H1 (cell line): ENCODE data around the gene NRK. TPM values are rescaled to one million over a fixed set of nuclear protein-coding genes. Genes with fewer than 3 reads are reported as not detected.

Experiments
- CTCF ChIA-PET: fragments of 300-600 bp; sonication (Branson Sonifier 250); formaldehyde crosslinking; loops from one replicate; lab custom pipeline; 2021; ENCODE audit not compliant: partially characterized antibody; lab: Charles Lee
- POLR2A ChIA-PET: fragments of 300-600 bp; sonication (Branson Sonifier 250); formaldehyde crosslinking; loops from one replicate; lab custom pipeline; 2021; ENCODE audit warnings: inconsistent platforms; ENCODE audit not compliant: partially characterized antibody; lab: Charles Lee
- DNase-seq, 2 experiments: peaks; one replicate each; pipeline versions ENCODE4 v3.0.0 to v3.0.0-alpha.2; 2010 to 2022; ENCODE audit warnings: low spot score in 2 of 2, low read depth in 1 of 2, mixed read lengths in 1 of 2
- FAIRE-seq: peaks from 2 replicates; lab custom pipeline; 2011; peaks lifted over from hg19 to GRCh38; lab: Jason Lieb, UNC
- H2AFZ ChIP-seq: 2 replicates; pipeline ENCODE4 v1.8.1; 2012; ENCODE audit warnings: low read length, inconsistent platforms
- H2AK5ac ChIP-seq: 2 replicates; pipeline ENCODE4 v1.6.1; 2013; ENCODE audit warnings: low read depth, low read length
- H2BK120ac ChIP-seq: replicated peaks from 2 replicates; pipeline ENCODE3; 2013; ENCODE audit warnings: low read depth, low read length, inconsistent platforms
- H2BK12ac ChIP-seq: 2 replicates; pipeline ENCODE4 v1.6.1; 2013; ENCODE audit warnings: low read depth, low read length
- H2BK15ac ChIP-seq: 2 replicates; pipeline ENCODE4 v1.6.1; 2013; ENCODE audit warnings: low read length
- H2BK20ac ChIP-seq: 2 replicates; pipeline ENCODE4 v1.6.1; 2013; ENCODE audit warnings: low read length
- H2BK5ac ChIP-seq: 2 replicates; pipeline ENCODE4 v1.6.1; 2013; ENCODE audit warnings: low read depth, low read length
- H3K14ac ChIP-seq: 2 replicates; pipeline ENCODE4 v1.6.1; 2013; ENCODE audit warnings: inconsistent platforms; ENCODE audit not compliant: insufficient read length
- H3K18ac ChIP-seq: 2 replicates; pipeline ENCODE4 v1.6.1; 2013; ENCODE audit warnings: low read length; ENCODE audit errors: extremely low read depth
- H3K23ac ChIP-seq: 2 replicates; pipeline ENCODE4 v1.6.1; 2013; ENCODE audit warnings: inconsistent platforms; ENCODE audit not compliant: insufficient read length
- H3K23me2 ChIP-seq: 2 replicates; pipeline ENCODE4 v1.6.1; 2013; ENCODE audit warnings: low read depth, low read length
- H3K27ac ChIP-seq: 2 replicates; pipeline ENCODE4 v1.6.1; 2011; ENCODE audit warnings: low read depth, low read length, inconsistent platforms
- H3K27me3 ChIP-seq, 4 experiments: replicated peaks in 1 of 4; 1 replicate in 1 of 4; 2 replicates in 3 of 4; pipeline versions ENCODE4 v1.6.1 to v1.8.1; 2011 to 2013; ENCODE audit warnings: low read length in 3 of 4, mild to moderate bottlenecking in 3 of 4, inconsistent platforms in 2 of 4, mixed read lengths in 2 of 4, moderate library complexity in 1 of 4; ENCODE audit not compliant: control insufficient read depth in 3 of 4, insufficient read depth in 3 of 4; ENCODE audit errors: extremely low read depth in 1 of 4
- H3K36me3 ChIP-seq, 4 experiments: 2 replicates each; pipeline versions ENCODE4 v1.6.1 to v1.8.1; 2011 to 2013; ENCODE audit warnings: mild to moderate bottlenecking in 4 of 4, low read length in 3 of 4, moderate library complexity in 2 of 4, control low read depth in 1 of 4, inconsistent platforms in 1 of 4; ENCODE audit not compliant: insufficient read depth in 4 of 4, control insufficient read depth in 2 of 4
- H3K4ac ChIP-seq: replicated peaks from 2 replicates; pipeline ENCODE3; 2013; ENCODE audit warnings: low read length, low read depth, mixed read lengths, inconsistent platforms; ENCODE audit not compliant: insufficient read length
- H3K4me1 ChIP-seq, 4 experiments: replicated peaks in 1 of 4; 1 replicate in 1 of 4; 2 replicates in 3 of 4; pipeline versions ENCODE4 v1.6.1 to v1.8.1; 2011 to 2013; ENCODE audit warnings: low read length in 3 of 4, inconsistent platforms in 2 of 4, mixed read lengths in 1 of 4; ENCODE audit not compliant: insufficient read depth in 4 of 4, control insufficient read depth in 3 of 4
- H3K4me2 ChIP-seq, 2 experiments: 2 replicates each; pipeline versions ENCODE4 v1.6.1 to v1.8.1; 2011 to 2013; ENCODE audit warnings: low read depth in 2 of 2, low read length in 2 of 2, control low read depth in 1 of 2, inconsistent platforms in 1 of 2, mild to moderate bottlenecking in 1 of 2; ENCODE audit not compliant: insufficient read depth in 1 of 2
- H3K4me3 ChIP-seq, 4 experiments: fragments of 200-600, 300-600 bp in 1 of 4; sonication (generic), shearing (Covaris generic), sonication (Bioruptor Twin) in 1 of 4; 2 replicates each; pipeline versions ENCODE4 v1.5.1 to v1.8.1; 2011 to 2016; ENCODE audit warnings: low read length in 4 of 4, low read depth in 3 of 4, control low read depth in 2 of 4, inconsistent platforms in 2 of 4, mild to moderate bottlenecking in 2 of 4, mixed read lengths in 1 of 4, moderate library complexity in 1 of 4; ENCODE audit not compliant: insufficient read depth in 2 of 4; ENCODE audit errors: extremely low read depth in 1 of 4
- H3K56ac ChIP-seq: replicated peaks from 2 replicates; pipeline ENCODE3; 2013; ENCODE audit warnings: low read depth, mild to moderate bottlenecking, mixed read lengths, low read length, inconsistent platforms; ENCODE audit not compliant: insufficient read length
- H3K79me1 ChIP-seq: 2 replicates; pipeline ENCODE4 v1.6.1; 2013; ENCODE audit warnings: low read depth, low read length, control low read depth
- H3K79me2 ChIP-seq, 2 experiments: 2 replicates each; pipeline versions ENCODE4 v1.6.1 to v1.8.1; 2012 to 2013; ENCODE audit warnings: low read length in 2 of 2, mild to moderate bottlenecking in 2 of 2, inconsistent platforms in 1 of 2; ENCODE audit not compliant: insufficient read depth in 2 of 2, control insufficient read depth in 1 of 2
- H3K9ac ChIP-seq, 4 experiments: replicated peaks in 1 of 4; 1 replicate in 1 of 4; 2 replicates in 3 of 4; pipeline versions ENCODE4 v1.6.1 to v1.8.1; 2011 to 2013; ENCODE audit warnings: low read depth in 3 of 4, low read length in 3 of 4, control low read depth in 2 of 4, mild to moderate bottlenecking in 2 of 4, moderate library complexity in 2 of 4, inconsistent platforms in 1 of 4; ENCODE audit errors: extremely low read depth in 1 of 4
- H3K9me3 ChIP-seq, 2 experiments: 2 replicates each; pipeline versions ENCODE4 v1.6.1 to v1.8.1; 2012 to 2013; ENCODE audit warnings: mild to moderate bottlenecking in 2 of 2, moderate library complexity in 2 of 2, control low read depth in 1 of 2, inconsistent platforms in 1 of 2, low read depth in 1 of 2, low read length in 1 of 2, mixed read lengths in 1 of 2; ENCODE audit not compliant: insufficient read depth in 2 of 2
- H4K20me1 ChIP-seq, 2 experiments: replicated peaks in 1 of 2; 2 replicates each; pipeline versions ENCODE3 to v1.8.1; 2011 to 2013; ENCODE audit warnings: inconsistent platforms in 2 of 2, low read length in 2 of 2, mild to moderate bottlenecking in 1 of 2; ENCODE audit not compliant: insufficient read depth in 2 of 2, control insufficient read depth in 1 of 2
- H4K5ac ChIP-seq: 2 replicates; pipeline ENCODE4 v1.6.1; 2013; ENCODE audit warnings: low read length, low read depth, mixed read lengths, inconsistent platforms; ENCODE audit not compliant: insufficient read length
- H4K8ac ChIP-seq: 2 replicates; pipeline ENCODE4 v1.8.0; 2013; ENCODE audit warnings: mild to moderate bottlenecking, moderate library complexity, low read length, inconsistent platforms; ENCODE audit not compliant: insufficient read depth; ENCODE audit errors: extremely low read depth
- H4K91ac ChIP-seq: replicated peaks from 2 replicates; pipeline ENCODE3; 2013; ENCODE audit warnings: low read length, mixed read lengths, inconsistent platforms; ENCODE audit not compliant: insufficient read length
- BACH1 ChIP-seq: IDR thresholded peaks from 2 replicates; pipeline ENCODE4 v1.6.1; 2012; ENCODE audit warnings: low read length, improper control_type of control experiment
- CBX8 ChIP-seq: fragments of 300-800, 300-1000 bp; sonication (generic); IDR thresholded peaks from 2 replicates; pipeline ENCODE4 v1.7.1; 2016; ENCODE audit warnings: low read depth, low read length, borderline replicate concordance
- EGR1 ChIP-seq: IDR thresholded peaks from 2 replicates; pipeline ENCODE4 v1.6.1; 2011; ENCODE audit warnings: low read depth, low read length, borderline replicate concordance
- KDM1A ChIP-seq: fragments of 200-600, 300-600 bp; sonication (generic); IDR thresholded peaks from 2 replicates; pipeline ENCODE4 v1.7.1; 2016; ENCODE audit warnings: mild to moderate bottlenecking, low read length, borderline replicate concordance
- NANOG ChIP-seq: IDR thresholded peaks from 2 replicates; pipeline ENCODE4 v1.6.1; 2011; ENCODE audit warnings: low read length, low read depth, mild to moderate bottlenecking, inconsistent platforms; ENCODE audit not compliant: insufficient read depth, poor library complexity, severe bottlenecking
- PHF8 ChIP-seq: fragments of 200-600 bp; sonication (generic); conservative IDR thresholded peaks from 2 replicates; pipeline ENCODE4 v1.7.1; 2012; ENCODE audit warnings: low read depth, mild to moderate bottlenecking, inconsistent platforms, low read length, moderate library complexity
- SP4 ChIP-seq: IDR thresholded peaks from 2 replicates; pipeline ENCODE4 v1.6.1; 2012; ENCODE audit warnings: low read length, inconsistent platforms
- TEAD4 ChIP-seq: IDR thresholded peaks from 2 replicates; pipeline ENCODE4 v1.6.1; 2012; ENCODE audit warnings: low read depth, low read length, inconsistent platforms, mixed read lengths
- WGBS, 2 experiments: shearing (Covaris generic) in 1 of 2; methylation state at CpG; one replicate each; pipeline versions ENCODE4 v1.1.6 to v1.1.7; 2013 to 2015; ENCODE audit warnings: low lambda C conversion rate in 2 of 2, mixed read lengths in 2 of 2, inconsistent platforms in 1 of 2, low coverage in 1 of 2, missing lambda C conversion rate in 1 of 2; ENCODE audit not compliant: insufficient replicate concordance in 2 of 2, insufficient coverage in 1 of 2, insufficient read length in 1 of 2; ENCODE audit errors: extremely low coverage in 1 of 2, missing lambda C conversion rate in 1 of 2; 5-methylcytosine and 5-hydroxymethylcytosine counted together
- polyA plus RNA-seq, 7 experiments: library from polyadenylated mRNA; depleted of rRNA in 3 of 7; stranded (reverse) in 5 of 7; unstranded in 2 of 7; fragments of >200 nt in 5 of 7; fragments of 200-250 nt in 2 of 7; gene quantifications; 1 replicate in 5 of 7; 2 replicates in 1 of 7; 4 replicates in 1 of 7; pipeline versions ENCODE4 v1.2.1 to v1.2.3, GENCODE V29; 2011 to 2013; ENCODE audit warnings: missing spikeins in 2 of 7, mixed read lengths in 2 of 7
- total RNA-seq: library from RNA; stranded (reverse); fragmentation: NEBNext Ultra II Directional; extraction: Animal tissue kit (Norgen Biotek cat#: 25700); gene quantifications from 2 replicates; pipeline ENCODE4 v1.2.1, GENCODE V29; 2021
- TF ChIP-seq, protein P1 (sequence below): IDR thresholded peaks from 2 replicates; pipeline ENCODE4 v1.6.1; 2011; ENCODE audit warnings: low read length, improper control_type of control experiment

Gene NRK
- total and polyA plus RNA-seq, 2 of the 8 experiments (the other 6 are each of a cell fraction or from before 2014, with no cell fraction given), result 0.86 to 8.3 TPM

DNA sequence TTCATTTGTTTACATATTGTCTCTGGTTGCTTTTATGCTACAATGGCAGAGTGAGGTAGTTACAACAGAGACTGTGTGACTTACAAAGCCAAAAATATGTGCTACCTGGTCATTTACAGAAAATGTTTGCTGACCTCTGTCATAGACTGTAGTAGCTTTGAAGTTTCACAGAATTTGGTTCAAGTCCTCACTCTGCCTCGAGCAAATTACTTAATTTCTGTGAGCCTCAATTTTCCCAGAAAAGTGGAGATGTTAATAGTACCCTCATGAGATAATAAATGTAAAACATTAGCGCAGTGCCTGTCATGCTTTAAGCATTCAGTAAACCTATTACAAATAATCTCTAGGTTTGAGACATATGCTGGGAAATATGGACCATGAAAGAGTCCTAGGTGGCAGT is 18.4 kb upstream of the NRK start:
- WGBS, 2 experiments, result 83% methylated on average over 2 of the region's 2 CpGs; no CpG with 5 or more reads in 1 of the 2 experiments
- ChIA-PET CTCF (no interaction called here), POLR2A (no interaction called here)

More for the DNA sequence above, 18.4 kb upstream of the NRK start:
- H3K56ac ChIP-seq, result no peak overlapping the region
- H4K91ac ChIP-seq, result no peak overlapping the region
- no peak overlapping the region for H3K4me2 ChIP-seq
- H3K27me3 ChIP-seq, result no peaks in the 10 kb centered on the region
- no peak overlapping the region for H3K27ac ChIP-seq
- DNase-seq, result no peak
- no peaks in the 10 kb centered on the region for H3K23me2 ChIP-seq
- no peak overlapping the region for H3K9ac ChIP-seq
- no peaks in the 10 kb centered on the region for H3K79me2 ChIP-seq
- H3K4ac ChIP-seq, result no peak overlapping the region
- H4K5ac ChIP-seq, result no peak overlapping the region
- H4K8ac ChIP-seq, result no peak overlapping the region
- H2AK5ac ChIP-seq, result no peak overlapping the region
- no peak overlapping the region for H3K18ac ChIP-seq
- no peaks in the 10 kb centered on the region for H3K79me1 ChIP-seq
- H3K4me1 ChIP-seq, result no peaks in the 10 kb centered on the region
- H2AFZ ChIP-seq, result no peak overlapping the region
- no peak for FAIRE-seq
- no peaks in the 10 kb centered on the region for H4K20me1 ChIP-seq
- H3K14ac ChIP-seq, result no peak overlapping the region
- no peak overlapping the region for H2BK20ac ChIP-seq
- no peak overlapping the region for H2BK5ac ChIP-seq
- no peak overlapping the region for H2BK15ac ChIP-seq
- H2BK120ac ChIP-seq, result no peak overlapping the region
- no peaks in the 10 kb centered on the region for H3K36me3 ChIP-seq
- no peaks in the 10 kb centered on the region for H3K9me3 ChIP-seq
- H3K4me3 ChIP-seq, result no peak overlapping the region
- no peak overlapping the region for H2BK12ac ChIP-seq
- TF ChIP-seq EGR1 (no peak), SP4 (no peak), NANOG (no peak), TEAD4 (no peak), PHF8 (no peak), BACH1 (no peak), CBX8 (no peak), KDM1A (no peak)
- TF ChIP-seq, protein P1, sequence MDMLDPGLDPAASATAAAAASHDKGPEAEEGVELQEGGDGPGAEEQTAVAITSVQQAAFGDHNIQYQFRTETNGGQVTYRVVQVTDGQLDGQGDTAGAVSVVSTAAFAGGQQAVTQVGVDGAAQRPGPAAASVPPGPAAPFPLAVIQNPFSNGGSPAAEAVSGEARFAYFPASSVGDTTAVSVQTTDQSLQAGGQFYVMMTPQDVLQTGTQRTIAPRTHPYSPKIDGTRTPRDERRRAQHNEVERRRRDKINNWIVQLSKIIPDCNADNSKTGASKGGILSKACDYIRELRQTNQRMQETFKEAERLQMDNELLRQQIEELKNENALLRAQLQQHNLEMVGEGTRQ, result no peak
- no peak overlapping the region for H3K23ac ChIP-seq
